Activated naive CD4-positive, alpha-beta T cell treated with anti-CD3 and anti-CD28 coated beads, Interleukin-2, amount 50 U/mL, for 16 hours (primary cell): Measurements from ENCODE around the gene NRXN2.
"Not testable (repeated sequence)": the region's sequence is repeated elsewhere in the genome, so short reads cannot be mapped to it uniquely, and the experiment has no call there.

Experiments used
- DNase-seq: peaks from one replicate; pipeline ENCODE4 v3.0.0-alpha.2; 2020

The NRXN2 gene

DNA sequence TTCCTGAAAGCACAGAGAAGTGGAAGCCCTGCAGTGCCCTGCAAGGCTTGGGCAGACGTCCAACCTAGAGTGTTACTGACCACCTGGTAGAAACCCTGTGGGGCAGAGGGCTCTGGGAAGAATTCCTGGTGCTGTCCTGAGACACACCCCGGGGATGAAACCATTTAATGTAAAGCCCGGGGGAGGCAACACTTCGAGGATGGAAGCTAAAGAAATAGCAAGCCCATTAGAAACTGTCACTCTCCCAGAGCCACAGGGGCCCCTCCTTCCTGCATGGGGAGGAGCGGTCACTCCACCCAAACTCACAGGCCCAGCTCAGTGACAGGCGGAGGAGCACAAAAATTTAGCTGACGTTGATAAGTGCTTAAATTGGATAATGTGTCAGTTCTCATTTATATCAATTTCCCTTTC is 57.6 kb downstream of the NRXN2 start:
- DNase-seq, result no peak

DNA sequence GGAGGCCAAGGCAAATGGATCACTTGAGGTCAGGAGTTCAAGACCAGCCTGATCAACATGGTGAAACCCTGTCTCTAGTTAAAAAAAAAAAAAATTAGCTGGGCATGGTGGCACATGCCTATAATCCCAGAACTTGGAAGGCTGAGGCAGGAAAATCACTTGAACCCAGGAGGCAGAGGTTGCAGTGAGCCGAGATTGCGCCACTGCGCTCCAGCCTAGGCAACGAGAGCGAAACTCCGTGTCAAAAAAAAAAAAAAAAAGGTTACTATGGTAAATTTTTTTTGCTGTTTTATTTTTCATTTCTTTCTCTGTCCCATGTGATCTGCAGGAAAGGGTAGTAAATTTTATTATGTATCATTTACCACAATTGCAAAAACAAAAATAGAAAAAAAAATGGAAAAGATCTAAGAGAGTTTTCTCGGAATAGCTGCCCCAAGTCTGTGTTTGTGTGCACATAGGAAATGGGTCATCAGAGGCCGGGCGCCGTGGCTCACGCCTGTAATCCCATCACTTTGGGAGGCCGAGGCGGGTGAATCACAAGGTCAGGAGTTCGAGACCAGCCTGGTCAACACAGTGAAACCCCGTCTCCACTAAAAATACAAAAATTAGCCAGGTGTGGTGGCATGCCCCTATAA is 58.6 kb downstream of the NRXN2 start:
- DNase-seq, result not testable (repeated sequence)

DNA sequence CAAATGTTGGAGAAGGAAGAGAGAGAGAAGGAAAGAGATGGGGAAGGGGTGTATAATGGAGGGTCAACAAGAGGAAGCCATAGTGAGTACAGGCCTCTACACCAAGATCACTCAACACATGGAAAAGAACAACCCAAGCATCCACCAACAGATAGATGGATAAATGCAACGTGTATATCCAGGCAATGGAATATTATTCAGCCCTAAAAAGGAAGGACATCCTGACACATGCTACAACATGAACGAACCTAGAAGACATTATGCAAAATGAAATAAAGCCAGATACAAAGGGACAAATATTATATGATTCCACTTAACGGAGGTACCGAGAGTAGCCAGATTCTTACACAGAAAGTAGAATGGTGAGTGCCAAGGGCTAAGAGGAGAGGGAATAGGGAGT is 59.3 kb downstream of the NRXN2 start:
- DNase-seq, result no peak

DNA sequence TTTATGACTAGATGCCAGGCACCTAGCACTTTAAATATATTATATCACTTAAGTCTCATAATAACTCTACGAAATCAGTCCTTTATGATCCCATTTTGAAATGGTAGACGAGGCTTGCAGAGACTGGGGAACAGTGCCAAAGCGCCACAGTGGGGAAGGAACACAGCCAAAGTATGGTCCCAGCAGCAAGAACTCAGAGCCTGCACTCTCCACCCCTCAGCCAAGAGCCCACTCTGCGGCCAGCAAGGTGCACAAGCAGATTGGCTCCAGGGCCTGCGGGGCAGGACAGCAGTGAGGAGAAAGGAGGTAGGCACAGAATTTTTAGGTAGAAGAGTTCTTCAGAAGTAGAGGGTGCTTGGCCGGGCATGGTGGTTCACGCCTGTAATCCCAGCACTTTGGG is 61.4 kb downstream of the NRXN2 start:
- DNase-seq, result no peak

DNA sequence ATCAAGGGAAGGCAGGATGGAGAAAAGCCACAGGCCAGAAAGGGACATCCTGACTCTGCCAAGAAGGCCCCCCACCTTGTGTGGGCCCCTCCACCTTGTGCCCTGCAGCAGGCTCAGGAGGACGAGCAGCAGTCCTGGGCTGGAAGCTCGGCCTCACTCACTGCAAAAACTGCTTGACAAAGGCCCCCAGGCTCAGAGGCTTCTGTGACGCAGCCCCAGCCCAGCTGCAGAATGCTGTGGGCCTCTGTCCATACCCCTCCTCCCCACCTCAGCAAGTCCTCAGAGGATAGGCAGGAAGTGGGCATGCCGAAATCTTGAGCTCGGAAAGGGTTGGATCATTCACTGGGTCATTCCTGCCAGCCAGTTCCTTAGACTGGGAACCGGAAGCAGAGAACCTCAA is 61.9 kb downstream of the NRXN2 start:
- DNase-seq, result no peak

DNA sequence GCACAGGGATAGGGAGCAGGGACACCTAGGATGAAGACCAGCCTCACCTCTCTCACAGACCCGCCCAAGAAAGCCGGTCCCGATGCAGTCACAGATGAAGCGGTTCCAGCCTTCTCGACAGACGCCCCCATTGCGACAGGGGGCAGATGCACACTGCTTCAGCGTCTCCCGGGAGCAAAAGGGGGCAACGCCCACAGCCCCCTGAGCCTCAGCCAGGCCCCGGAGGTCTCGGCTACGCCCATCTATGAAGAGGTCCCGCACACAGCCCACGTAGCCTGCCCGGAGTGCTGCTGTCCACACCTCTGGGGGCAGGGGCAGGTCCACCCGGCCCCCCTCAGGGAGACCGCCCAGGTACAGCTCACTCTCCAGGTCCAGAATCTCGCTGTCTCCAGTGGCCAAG is 62.3 kb downstream of the NRXN2 start:
- DNase-seq, result no peak

DNA sequence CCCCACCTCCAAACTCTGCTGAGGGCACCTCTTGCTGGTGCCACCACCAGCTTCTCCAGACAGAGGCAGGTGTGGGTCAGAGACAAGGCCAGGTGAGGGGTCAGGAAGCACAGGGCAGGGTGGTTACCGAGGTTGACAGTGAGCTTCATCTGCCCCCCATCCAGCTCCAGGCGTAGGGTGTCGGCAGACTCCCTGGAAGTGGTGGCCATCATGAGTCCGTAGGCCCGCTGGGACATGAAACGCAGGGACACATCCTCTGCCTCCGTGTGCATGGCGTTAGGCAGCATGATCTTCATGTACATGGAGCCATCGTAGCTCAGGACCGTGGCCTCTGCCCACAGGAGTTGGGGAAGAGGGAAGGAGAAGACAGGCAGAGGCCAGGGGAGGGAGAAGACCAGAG is 62.8 kb downstream of the NRXN2 start:
- no peak for DNase-seq

DNA sequence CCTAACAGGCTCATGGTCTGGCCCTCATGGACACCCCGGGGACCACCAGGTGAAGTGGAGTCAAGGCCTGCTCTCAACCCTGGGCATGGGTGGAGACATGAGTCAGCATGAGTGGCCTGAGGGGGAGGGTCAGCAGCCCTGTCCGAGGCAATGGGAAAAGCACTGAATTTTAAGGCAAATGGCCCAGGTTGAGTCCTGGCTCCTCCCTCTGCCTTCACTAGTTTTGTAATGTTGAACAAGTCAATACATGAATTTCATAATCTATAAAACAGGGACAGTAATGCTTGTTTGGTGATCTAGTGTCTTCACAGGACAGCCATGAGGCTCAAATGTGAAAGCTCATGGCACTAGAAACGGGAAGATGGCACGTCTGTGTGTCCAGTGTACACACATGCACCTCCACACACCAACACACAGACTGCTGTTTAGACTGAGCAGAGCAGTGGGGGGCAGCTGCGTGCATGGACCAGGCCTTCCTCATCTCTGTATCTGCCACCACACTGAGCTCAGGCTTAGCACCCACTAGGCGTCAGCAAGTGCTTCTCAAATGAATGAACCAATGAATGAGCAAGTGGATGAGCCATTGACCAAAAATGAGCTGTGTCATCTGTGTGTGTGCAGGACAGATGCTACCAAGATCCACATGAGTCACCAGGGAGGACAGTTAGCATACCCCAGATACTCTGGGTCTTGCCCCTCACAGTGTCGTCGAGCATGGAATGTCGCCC is 63.4 kb downstream of the NRXN2 start:
- DNase-seq, result no peak

DNA sequence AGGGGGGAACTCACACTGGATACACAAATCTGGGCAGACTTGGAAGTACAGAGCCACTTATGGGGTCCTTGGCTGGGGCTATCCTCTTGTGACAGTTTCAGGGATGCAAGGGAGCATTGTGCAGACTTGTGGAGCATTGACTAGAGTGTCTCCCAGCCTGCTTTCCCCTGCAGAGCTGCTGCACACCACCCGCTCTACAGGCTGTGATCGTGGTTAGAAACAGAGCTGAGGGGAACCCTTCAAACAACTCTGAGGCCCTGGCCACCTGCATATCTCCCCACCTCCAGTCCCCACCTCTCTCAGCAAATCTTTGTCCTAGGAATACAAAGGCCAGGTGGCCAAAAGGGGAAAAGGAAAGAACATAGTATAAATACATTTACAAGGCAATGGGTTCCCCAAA is 64.7 kb downstream of the NRXN2 start:
- DNase-seq, result no peak

DNA sequence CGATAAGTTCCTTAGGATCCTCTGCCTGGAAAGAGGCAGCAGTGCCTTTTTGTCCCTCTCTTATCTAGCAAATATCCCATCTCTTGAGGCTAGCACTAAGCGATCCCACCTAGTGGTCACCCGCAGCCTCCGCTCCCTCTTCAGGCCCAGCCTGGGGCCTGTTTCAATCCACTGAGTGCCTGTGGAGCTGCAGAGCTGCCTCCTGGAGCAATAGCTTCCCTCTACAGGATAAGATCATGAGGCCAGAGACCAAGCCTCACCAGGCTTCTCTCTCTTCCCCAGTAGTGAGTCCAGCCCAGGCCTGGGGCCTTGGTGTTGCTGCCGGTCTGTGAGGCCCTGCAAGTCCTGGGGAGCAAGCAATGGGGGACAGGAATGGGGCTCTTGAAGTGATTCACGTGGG is 66.1 kb downstream of the NRXN2 start:
- no peak for DNase-seq

DNA sequence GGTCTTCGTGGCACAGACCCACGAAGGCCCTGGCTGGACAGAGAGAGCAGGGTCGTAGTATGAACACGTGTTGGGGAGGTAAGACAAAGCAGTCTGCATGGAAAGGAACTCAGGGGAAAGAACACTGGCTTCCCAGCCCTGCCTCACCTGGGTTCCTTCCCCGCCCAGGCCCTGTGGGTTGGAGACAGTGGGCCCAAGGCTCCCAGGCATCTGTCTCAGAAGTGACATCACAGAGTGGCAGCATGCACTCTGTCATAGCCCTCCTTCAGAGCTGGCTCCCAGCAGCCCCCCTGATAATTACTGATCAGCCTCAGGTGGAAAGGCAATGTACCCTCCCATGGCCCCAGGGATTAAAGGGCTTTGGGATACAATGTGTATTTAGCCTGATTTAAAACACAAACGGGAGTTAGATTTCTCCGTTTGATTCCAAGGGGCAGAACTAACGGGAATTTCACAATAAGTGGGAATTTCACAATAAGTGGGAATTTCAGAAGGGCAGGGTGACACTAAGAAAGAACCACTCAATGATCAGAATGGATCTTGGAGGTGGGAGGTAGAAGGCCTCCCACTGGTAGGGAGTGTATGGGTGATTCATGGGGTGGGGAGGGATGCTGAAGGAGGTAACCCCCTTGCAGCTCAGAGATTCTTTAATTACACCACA is 66.9 kb downstream of the NRXN2 start:
- DNase-seq, result no peak

DNA sequence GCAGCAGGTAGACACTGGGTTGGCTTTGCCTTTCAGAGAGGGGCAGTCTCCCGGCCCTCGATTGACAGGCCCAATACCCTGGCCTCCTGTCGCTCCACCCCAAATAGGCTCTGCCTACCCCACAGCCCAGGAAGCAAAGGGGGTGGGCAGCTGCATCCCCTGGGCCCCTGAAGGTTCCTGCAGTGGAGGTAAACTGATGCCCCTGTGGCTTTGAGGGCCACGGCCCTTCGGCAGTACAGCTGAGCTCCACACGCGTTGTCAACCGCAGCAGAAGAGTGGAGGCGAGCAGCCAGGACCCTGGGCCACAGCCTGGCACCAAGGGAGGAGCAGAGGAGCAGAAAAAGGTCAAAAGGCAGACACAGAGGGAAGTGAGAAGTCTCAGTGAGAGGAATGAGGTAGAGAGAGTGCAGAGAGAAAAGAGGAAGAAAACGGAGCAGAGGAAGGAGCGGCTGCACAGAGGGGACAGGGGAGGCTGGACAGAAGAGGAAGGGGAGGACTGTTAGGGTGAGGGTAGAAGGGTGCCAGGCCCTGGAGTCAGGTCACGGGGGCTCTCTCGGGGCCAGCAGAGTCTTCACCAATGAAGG is 67.9 kb downstream of the NRXN2 start:
- DNase-seq, result no peak

DNA sequence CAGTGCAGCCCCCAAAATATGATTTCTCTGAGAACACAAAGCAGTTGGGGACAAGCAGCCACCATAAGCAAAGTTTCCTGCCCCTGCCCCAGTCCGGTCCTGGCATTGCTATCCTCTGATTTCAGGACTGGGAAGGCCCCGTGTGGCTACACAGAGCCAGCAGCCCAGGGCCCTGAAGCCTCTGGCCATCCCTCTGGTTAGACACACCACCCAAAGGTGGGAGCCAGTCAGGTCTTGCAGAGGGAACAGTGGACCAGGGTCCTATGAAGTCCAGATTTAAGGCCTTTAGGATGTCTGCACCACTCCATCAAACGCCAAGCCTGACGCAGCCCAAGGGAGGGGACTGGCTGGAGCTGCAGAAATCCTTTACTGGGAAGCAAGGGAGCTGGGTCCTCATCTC is 68.6 kb downstream of the NRXN2 start:
- no peak for DNase-seq

DNA sequence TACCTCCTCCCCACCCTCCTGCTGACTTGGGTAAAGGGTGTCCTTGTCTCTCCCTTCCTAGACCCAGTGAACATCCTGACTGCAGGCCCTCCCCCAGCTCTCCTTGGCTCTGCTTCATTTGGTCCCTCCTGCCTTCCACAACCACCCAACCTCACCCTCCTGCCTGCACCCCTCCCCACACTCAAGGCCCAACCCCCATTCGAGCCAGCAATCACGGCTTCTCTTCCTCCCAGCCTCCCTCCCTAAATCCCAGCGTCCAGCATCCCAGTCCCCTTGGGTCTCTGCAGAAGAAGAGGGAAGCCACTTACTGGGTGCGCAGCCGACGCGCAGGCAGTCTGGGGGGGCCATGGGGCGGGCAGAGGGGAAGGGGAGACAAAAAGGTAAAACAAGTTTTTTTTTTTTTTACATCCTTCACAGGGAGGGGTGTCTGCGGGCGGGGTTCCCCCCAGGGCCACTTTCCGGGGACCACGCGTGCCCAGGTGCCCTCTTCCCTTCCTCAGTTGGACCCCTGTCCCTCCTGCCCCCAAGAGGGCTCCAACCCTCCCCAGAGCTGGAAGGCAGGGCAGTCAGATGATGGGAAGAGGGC is 69.5 kb downstream of the NRXN2 start:
- DNase-seq, result no peak

DNA sequence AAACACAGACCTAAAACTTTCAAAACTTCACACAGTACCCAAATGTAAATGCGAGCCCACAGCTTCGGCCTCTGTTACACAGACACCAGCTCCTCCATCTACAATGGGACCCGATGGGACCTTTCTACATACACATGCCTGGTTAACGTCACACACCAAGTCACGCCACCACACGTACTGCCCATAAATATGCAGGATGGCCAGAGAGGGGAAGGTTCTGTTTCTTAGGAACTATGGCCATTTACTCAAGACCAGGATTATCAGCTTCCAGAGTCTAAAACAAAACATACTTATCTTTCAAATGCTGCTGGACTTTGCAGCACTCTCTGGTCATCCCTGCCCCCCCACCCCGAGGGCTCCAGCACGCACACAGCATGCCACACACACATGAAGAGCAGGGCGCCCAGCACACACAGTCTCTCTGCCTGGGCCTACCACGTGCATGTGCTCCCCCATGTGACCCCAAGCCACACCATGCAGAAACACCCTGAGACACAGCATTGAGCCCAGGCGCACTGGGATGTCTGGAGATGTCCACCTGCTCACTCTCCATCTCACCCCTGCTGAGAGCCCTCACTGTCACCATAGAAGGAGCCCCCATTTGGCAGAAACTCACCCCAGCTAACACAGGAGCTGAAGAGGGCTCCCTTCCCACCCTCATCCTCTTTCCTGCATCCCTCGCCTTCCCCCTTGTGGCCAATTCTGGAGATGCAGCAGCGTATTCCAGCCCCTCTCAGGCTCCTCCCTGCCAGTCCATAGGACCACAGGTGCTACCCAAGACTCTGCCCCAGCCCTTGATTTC is 70.2 kb downstream of the NRXN2 start:
- peak; percentile 73 for DNase-seq

DNA sequence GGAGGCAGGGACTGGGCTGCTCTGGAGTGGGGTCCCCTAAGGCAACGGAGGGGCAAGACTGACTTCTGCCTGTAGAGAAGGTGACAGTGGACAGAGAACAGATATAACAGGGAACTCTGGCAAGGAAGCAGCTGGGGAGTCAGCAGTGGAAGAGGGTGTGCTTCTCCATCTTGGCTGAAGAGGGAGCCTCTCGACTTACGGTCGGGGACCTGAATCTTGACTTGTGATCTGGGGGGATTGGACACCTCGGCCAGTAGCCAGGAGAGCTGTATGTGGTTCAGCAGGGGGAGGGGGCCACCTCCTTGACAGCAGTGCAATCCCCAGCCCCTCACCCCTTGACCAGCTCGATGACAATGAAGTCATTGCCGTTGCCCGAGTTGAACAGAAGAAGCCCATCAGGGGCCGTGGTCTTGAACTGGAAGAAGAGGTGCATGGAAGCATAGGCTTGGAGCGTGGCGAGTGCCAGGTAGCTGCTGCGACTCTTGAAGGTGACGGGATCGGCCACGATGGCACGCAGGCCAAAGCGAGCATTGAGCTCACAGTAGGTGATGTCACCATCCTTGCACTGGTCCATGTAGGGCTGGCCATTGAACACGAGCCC is 72.0 kb downstream of the NRXN2 start:
- DNase-seq, result no peak

DNA sequence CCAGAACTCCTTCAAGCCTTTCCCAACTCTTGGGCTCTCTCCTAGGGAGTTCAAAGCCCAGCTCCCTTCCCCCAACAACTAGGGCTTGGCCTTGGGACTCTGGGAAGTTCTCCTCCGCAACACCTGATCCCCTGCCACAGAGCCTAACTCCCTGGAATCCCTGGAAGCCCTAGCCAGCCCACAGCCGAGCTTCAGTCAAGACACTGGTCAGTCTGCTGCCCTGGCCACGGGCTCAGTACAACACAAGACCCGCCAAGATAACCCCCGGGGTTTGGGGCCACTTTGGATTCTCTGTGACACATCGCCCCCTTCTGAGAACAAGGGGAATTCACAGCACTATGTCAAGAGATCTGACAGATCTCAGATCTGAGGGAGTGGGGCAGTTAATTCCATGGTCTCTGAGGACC is 73.7 kb downstream of the NRXN2 start:
- DNase-seq, result no peak

DNA sequence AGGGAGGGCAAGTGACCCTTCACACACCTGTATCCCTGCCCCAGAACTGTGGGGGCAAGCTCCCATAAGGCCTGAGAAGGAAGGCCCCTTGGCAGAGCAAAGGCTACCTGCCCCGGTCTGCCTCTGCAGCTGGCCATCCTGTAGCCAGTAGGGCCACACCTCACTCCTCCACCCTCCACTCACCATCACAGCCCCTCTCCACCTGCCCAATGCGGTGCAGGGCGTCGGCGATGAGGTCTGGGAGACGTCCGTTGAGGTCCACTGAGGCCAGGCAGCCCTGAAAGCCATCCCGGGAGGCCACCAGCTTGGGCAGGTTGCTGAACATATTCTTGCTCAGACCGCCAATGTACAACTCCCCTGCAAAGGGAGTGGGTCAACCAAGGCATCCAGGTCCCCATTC is 74.4 kb downstream of the NRXN2 start:
- no peak for DNase-seq

DNA sequence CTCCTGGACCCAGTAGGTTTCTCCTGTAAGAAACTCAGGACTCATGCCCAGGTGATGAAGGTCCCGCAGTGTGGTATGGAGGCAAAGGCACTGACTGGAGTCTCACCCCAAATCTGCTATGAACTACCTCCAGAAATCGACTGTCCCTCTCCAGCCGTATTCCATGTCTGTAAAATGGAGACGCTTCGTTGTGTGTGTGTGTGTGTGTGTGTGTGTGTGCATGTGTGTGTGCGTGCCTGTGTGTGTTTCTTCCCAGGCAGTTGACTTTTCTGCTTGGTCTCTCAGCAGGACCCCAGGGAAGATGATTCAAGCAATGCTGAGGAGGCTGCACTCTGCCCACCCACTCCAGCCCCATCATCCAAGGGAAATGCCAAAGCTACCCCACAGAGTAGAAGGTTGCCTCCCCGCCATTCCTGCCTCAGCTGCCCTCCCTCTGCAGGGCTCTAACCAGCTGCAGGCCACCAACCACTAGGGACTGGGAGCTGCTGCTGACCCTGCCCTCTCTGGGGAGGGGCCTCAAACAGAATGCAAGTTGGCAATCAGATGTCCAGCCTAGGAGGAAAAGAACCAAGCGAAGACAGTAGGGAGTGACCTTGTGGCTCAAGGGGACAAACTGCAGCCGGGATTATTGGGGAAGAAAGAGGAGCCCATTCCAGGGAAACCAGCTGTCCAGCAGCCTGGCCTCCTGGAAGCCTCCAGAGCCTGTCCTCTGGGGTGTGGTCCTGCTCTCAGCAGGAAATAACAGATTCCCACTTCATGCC is 75.8 kb downstream of the NRXN2 start:
- DNase-seq, result no peak

DNA sequence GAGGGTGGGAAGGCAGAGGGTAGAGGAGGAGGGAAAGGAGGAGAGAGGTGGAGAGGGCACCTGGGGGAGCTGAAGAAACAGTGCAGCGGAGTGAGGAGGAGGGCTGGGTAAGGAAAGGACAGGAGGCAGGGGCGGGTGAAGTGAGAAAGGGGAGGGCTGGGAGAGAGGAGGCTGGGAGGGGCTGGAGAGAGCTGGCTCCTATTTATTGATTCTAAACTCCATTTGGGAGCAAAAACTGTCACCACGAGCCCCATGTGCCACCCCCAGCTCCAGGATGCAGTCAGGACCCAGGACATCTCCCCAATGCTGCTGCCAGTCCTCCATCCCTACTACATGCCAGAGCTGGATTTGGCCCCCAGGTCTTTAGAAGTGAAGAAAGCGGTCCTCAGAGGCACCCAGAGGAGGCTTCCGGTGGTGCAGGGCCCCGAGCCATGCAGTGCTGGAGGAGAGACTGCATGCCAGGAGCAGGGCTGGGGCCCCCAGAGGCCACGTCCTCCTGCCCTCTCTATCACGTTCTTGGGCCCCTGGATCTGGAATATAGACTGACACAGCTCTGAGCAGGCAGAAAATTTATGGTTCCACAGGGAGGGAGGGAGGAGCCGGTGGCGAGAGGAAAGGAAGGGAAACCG is 78.2 kb downstream of the NRXN2 start:
- DNase-seq, result no peak
